OCI-LY7 (cell line): Measurements from ENCODE around the gene OR2T3.
"Not testable (repeated sequence)": the region's sequence is repeated elsewhere in the genome, so short reads cannot be mapped to it uniquely, and the experiment has no call there.

Experiments used
- EZH2phosphoT487 ChIP-seq: fragments of 200-600 bp; sonication (generic); IDR thresholded peaks from 2 replicates; pipeline ENCODE4 v1.6.1; 2018; ENCODE audit warnings: low read depth, borderline replicate concordance, mild to moderate bottlenecking, mixed run types, antibody characterized with exemption, low read length, moderate library complexity, mixed read lengths
- TF ChIP-seq, protein P1 (sequence below): fragments of 200-600 bp; sonication (generic); conservative IDR thresholded peaks from 2 replicates; pipeline ENCODE4 v1.5.1; 2014; ENCODE audit warnings: mild to moderate bottlenecking, antibody characterized with exemption, low read length, moderate library complexity, mixed read lengths

DNA sequence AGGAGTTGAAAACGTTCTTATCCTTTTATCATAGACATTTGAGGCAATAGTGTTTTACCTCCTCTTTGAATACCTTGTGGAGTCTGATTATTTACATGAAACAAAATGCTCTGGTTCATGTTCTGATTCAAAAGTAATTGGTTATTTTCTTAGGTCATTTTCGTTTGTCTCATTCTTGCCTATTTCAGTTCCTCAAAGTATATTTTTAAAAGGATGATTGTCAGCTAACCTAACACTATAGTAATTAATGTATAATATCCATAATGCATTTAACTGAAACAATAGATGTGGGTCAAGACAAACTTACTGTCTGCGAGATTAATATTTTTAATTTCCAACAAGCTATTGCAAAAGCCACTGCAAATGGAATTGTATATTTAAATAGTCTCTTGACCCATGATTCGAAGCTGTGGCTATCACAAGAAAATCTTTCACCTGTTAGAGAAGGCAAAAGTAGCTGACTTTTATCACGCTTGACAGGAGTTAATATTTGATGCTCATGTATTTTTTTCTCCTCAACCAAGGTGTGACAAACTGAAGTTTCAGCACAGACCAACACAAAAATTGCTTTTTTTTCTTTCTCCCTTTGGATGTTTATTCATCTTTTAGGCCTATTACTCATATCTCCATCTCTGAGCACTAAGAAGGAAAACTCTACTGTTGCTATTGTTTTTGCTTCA lies 22.5 kb upstream of the OR2T3 start:
- TF ChIP-seq, protein P1, sequence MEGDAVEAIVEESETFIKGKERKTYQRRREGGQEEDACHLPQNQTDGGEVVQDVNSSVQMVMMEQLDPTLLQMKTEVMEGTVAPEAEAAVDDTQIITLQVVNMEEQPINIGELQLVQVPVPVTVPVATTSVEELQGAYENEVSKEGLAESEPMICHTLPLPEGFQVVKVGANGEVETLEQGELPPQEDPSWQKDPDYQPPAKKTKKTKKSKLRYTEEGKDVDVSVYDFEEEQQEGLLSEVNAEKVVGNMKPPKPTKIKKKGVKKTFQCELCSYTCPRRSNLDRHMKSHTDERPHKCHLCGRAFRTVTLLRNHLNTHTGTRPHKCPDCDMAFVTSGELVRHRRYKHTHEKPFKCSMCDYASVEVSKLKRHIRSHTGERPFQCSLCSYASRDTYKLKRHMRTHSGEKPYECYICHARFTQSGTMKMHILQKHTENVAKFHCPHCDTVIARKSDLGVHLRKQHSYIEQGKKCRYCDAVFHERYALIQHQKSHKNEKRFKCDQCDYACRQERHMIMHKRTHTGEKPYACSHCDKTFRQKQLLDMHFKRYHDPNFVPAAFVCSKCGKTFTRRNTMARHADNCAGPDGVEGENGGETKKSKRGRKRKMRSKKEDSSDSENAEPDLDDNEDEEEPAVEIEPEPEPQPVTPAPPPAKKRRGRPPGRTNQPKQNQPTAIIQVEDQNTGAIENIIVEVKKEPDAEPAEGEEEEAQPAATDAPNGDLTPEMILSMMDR, result not testable (repeated sequence)
- TF ChIP-seq EZH2phosphoT487, result not testable (repeated sequence)
